ENCODE results near the gene NOP9. TPM values are rescaled to one million over a fixed set of nuclear protein-coding genes. Genes with fewer than 3 reads are reported as not detected.

Gene NOP9
- total RNA-seq, 2 experiments from 2014 or later, result 33.5 to 33.6 TPM

DNA sequence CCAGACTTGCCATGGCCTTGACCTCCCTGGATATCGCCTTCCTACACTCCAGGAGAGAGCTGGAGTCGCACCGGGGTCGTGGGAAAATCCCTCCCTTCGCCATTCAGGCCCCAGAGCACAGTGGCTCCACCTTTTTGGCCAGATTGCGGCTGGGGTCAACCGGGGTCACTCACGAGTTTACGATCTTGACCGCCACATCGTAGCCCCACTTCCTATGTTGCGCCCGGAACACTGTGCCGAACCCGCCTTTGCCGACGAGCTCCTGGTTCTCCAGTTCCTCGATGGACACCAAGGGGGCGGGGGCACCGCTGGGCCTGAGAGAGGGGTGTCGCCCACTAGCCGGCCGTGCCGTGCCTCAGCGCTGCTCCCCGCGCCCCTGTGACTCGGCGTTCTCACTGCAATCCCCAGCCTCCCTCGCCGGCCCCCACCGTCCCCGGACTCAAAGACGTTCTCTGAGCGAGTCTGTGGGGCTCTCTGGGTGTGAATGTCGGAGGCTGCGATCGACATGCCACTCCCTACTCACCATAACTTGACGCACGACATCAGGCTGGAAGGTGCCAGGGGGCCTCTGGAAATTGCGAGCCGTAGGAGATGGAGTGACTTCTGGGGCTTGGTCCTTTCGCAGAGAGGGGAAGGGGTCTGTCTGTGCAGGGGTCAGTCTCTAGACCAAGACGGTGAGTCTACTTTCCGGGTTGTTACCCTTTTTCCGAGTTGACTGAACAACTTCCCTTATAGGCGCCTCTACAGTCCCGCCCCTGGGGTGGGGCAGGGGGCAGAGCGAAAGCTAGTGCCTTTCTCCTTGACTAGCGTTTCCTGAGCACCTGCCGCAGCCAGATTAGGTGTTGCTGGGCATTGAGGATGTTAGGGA, 39.9 kb downstream of the NOP9 start, which contains the start of gene RIPK3:
TSS of gene RIPK3 (minus strand) at position 708 of the 868 bp plus-strand sequence. CDS start at position 543, 165 bp downstream.
- DNase-seq (peak; percentile 81), ATAC-seq (peak; percentile 94)
- H3K36me3 Mint-ChIP-seq (ENCODE audit: low read depth), result peaks cover 3% of the 10 kb centered on the region
- peaks cover 18% of the 10 kb centered on the region for H3K4me1 Mint-ChIP-seq (ENCODE audit: low read depth)
- peak within 1 kb of the TSS; percentile 74 for H3K27ac Mint-ChIP-seq
- ChIA-PET CTCF (interaction anchor here (0.7 to 12.7 kb wide), 12 partner anchors 7 to 103 kb away, joined by 3 to 454 read pairs (median 4); partner anchors contain the start of genes CBLN3, KHNYN, LTB4R and SDR39U1), POLR2A (interaction anchor here (1.0 to 4.8 kb wide), 5 partner anchors 10 to 126 kb away, joined by 3 to 40 read pairs (median 4); partner anchors contain the start of genes CBLN3, CHMP4A and KHNYN)
- no peaks in the 10 kb centered on the region for H3K9me3 Mint-ChIP-seq
- peaks cover 12% of the 10 kb centered on the region for H3K27me3 Mint-ChIP-seq
- H3K4me3 Mint-ChIP-seq, result peak within 1 kb of the TSS; percentile 85
- intact Hi-C loops (cut with micrococcal nuclease), result loop anchor here (5.0 kb wide), 1 partner anchor 33 kb away; no protein-coding TSS in a partner anchor
- TF ChIP-seq CTCF (IDR thresholded peaks at IDR 0.05), result no peak

DNA sequence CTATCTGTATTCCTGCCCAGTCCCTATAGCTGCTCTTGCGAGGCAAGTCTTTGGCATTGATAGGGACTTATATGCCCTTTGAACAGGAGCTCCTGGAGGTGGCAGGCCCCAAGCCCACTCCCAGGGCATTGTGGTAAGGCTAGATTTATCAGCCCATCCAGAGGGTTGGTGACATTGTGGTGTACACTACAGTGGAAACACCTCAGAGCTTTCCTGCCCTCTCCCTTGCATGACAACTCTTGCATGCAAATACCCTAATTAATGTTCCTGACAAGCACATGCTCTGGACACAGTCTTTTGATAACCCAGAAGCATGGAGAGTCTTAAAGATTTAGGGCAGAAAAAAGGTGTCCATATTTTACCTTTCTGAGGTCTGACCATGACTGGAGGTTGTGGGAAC, 41.0 kb downstream of the NOP9 start:
- intact Hi-C loops (cut with micrococcal nuclease), result no loop called here
- no peak overlapping the region for H3K27ac Mint-ChIP-seq
- H3K27me3 Mint-ChIP-seq, result peaks cover 6% of the 10 kb centered on the region

DNA sequence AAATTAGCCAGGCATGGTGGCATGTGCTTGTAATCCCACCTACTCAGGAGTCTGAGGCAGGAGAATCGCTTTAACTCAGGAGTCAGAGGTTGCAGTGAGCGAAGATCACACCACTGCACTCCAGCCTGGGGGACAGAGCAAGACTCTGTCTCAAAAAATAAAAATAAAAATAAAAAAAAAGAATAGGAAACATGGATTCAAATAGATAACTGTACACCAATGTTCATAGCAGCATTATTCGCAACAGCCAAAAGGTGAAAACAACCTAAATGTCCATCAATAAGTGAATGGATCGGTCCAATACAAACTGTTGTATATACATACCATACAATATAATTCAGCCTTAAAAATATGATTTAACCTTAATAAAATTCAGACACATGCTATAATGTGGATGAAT, 43.2 kb downstream of the NOP9 start:
- POLR2A ChIA-PET, result no interaction called here

More for the DNA sequence above, 41.0 kb downstream of the NOP9 start:
- CTCF ChIA-PET, result interaction anchor here (0.7 to 12.7 kb wide), 8 partner anchors 9 to 99 kb away, joined by 3 to 454 read pairs (median 5); partner anchors contain the start of genes CBLN3 and KHNYN
- no peak for DNase-seq
- POLR2A ChIA-PET, result interaction anchor here (1.0 to 4.8 kb wide), 3 partner anchors 11 to 90 kb away, joined by 3 to 40 read pairs (median 3); partner anchors contain the start of genes CBLN3 and KHNYN
- H3K36me3 Mint-ChIP-seq (ENCODE audit: low read depth), result no peaks in the 10 kb centered on the region
- no peak for ATAC-seq
- no peak for TF ChIP-seq CTCF (IDR thresholded peaks at IDR 0.05)
- peaks cover 13% of the 10 kb centered on the region for H3K4me1 Mint-ChIP-seq (ENCODE audit: low read depth)
- no peaks in the 10 kb centered on the region for H3K9me3 Mint-ChIP-seq
- no peak overlapping the region for H3K4me3 Mint-ChIP-seq

GRCh38 chr14:24343795-24344660, 44.4 kb downstream of the NOP9 start:
- peaks cover 13% of the 10 kb centered on the region for H3K27me3 Mint-ChIP-seq
- peaks cover under 1% of the 10 kb centered on the region for H3K4me1 Mint-ChIP-seq (ENCODE audit: low read depth)
- ChIA-PET CTCF (interaction anchor here (1.0 to 5.7 kb wide), 4 partner anchors 11 to 88 kb away, joined by 3 to 70 read pairs (median 4); partner anchors contain the start of gene ADCY4), POLR2A (no interaction called here)
- intact Hi-C loops (cut with micrococcal nuclease), result no loop called here
- ATAC-seq (no peak), DNase-seq (no peak)
- no peak overlapping the region for H3K27ac Mint-ChIP-seq
- no peaks in the 10 kb centered on the region for H3K36me3 Mint-ChIP-seq (ENCODE audit: low read depth)
- no peak for TF ChIP-seq CTCF (IDR thresholded peaks at IDR 0.05)
- H3K9me3 Mint-ChIP-seq, result no peaks in the 10 kb centered on the region
- no peak overlapping the region for H3K4me3 Mint-ChIP-seq

More for the DNA sequence above, 43.2 kb downstream of the NOP9 start:
- DNase-seq (no peak), ATAC-seq (no peak)
- CTCF ChIA-PET, result interaction anchor here (1.0 to 12.7 kb wide), 6 partner anchors 10 to 94 kb away, joined by 3 to 454 read pairs (median 32); partner anchors contain the start of genes ADCY4, CBLN3 and KHNYN
- peaks cover 12% of the 10 kb centered on the region for H3K4me1 Mint-ChIP-seq (ENCODE audit: low read depth)
- no peak overlapping the region for H3K27ac Mint-ChIP-seq
- TF ChIP-seq CTCF (IDR thresholded peaks at IDR 0.05), result no peak
- H3K27me3 Mint-ChIP-seq, result peaks cover 10% of the 10 kb centered on the region
- intact Hi-C loops (cut with micrococcal nuclease), result no loop called here
- no peaks in the 10 kb centered on the region for H3K36me3 Mint-ChIP-seq (ENCODE audit: low read depth)
- no peaks in the 10 kb centered on the region for H3K9me3 Mint-ChIP-seq
- no peak overlapping the region for H3K4me3 Mint-ChIP-seq
